ENCODE data around the gene OCA2.

Gene OCA2

GRCh38 chr15:27770769-27771554 is 328.2 kb downstream of the OCA2 start:
- TF ChIP-seq RAD21 (IDR thresholded peaks at IDR 0.05; ENCODE audit: low read depth) (no peak), USF1 (IDR thresholded peaks at IDR 0.05) (no peak), TCF12 (IDR thresholded peaks at IDR 0.05; ENCODE audit: low read depth) (no peak), FOXM1 (IDR thresholded peaks at IDR 0.05; ENCODE audit: borderline replicate concordance, low read depth) (no peak), YY1 (IDR thresholded peaks at IDR 0.05; ENCODE audit: low read depth) (no peak), EP300 (IDR thresholded peaks at IDR 0.05; ENCODE audit: borderline replicate concordance) (no peak), EGR1 (IDR thresholded peaks at IDR 0.05) (no peak), TEAD4 (IDR thresholded peaks at IDR 0.05) (no peak), ZBTB7A (IDR thresholded peaks at IDR 0.05; ENCODE audit: low read depth) (no peak)

- TF ChIP-seq FOXM1 (IDR thresholded peaks at IDR 0.05; ENCODE audit: borderline replicate concordance, low read depth): no peak
Measured at GRCh38 chr15:27770086-27770607, 329.0 kb downstream of the OCA2 start.

- no peak for TF ChIP-seq RAD21 (IDR thresholded peaks at IDR 0.05; ENCODE audit: low read depth)
- no peak for TF ChIP-seq EP300 (IDR thresholded peaks at IDR 0.05; ENCODE audit: borderline replicate concordance)
- no peak for TF ChIP-seq TAF1 (IDR thresholded peaks at IDR 0.05; ENCODE audit: low read depth)
- TF ChIP-seq NFIC (IDR thresholded peaks at IDR 0.05): no peak
- no peak for TF ChIP-seq USF1 (IDR thresholded peaks at IDR 0.05)
- no peak for TF ChIP-seq MAX (IDR thresholded peaks at IDR 0.05)
- TF ChIP-seq ZBTB7A (IDR thresholded peaks at IDR 0.05; ENCODE audit: low read depth): no peak
- no peak for TF ChIP-seq TEAD4 (IDR thresholded peaks at IDR 0.05)
- no peak for TF ChIP-seq CREB1 (IDR thresholded peaks at IDR 0.05; ENCODE audit: low read depth)
- no peak for TF ChIP-seq EGR1 (IDR thresholded peaks at IDR 0.05)
Measured at GRCh38 chr15:27769652-27770051, 329.5 kb downstream of the OCA2 start.

- no peak for TF ChIP-seq CEBPB (IDR thresholded peaks at IDR 0.05)
- no peak for TF ChIP-seq FOXM1 (IDR thresholded peaks at IDR 0.05; ENCODE audit: borderline replicate concordance, low read depth)
- no peak for TF ChIP-seq REST (IDR thresholded peaks at IDR 0.05; ENCODE audit: low read depth)
- TF ChIP-seq RAD21 (IDR thresholded peaks at IDR 0.05; ENCODE audit: low read depth): no peak
- TF ChIP-seq MAX (IDR thresholded peaks at IDR 0.05): no peak
- TF ChIP-seq EGR1 (IDR thresholded peaks at IDR 0.05): no peak
- no peak for TF ChIP-seq CREB1 (IDR thresholded peaks at IDR 0.05; ENCODE audit: low read depth)
- no peak for TF ChIP-seq TEAD4 (IDR thresholded peaks at IDR 0.05)
- no peak for TF ChIP-seq USF1 (IDR thresholded peaks at IDR 0.05)
- TF ChIP-seq ZBTB7A (IDR thresholded peaks at IDR 0.05; ENCODE audit: low read depth): no peak
- TF ChIP-seq TAF1 (IDR thresholded peaks at IDR 0.05; ENCODE audit: low read depth): no peak
Measured at GRCh38 chr15:27768732-27769475, 330.2 kb downstream of the OCA2 start.

- no peak for TF ChIP-seq NFIC (IDR thresholded peaks at IDR 0.05)
- TF ChIP-seq TAF1 (IDR thresholded peaks at IDR 0.05; ENCODE audit: low read depth): no peak
- no peak for TF ChIP-seq USF1 (IDR thresholded peaks at IDR 0.05)
- no peak for TF ChIP-seq TCF12 (IDR thresholded peaks at IDR 0.05; ENCODE audit: low read depth)
- TF ChIP-seq RAD21 (IDR thresholded peaks at IDR 0.05; ENCODE audit: low read depth): no peak
- TF ChIP-seq TEAD4 (IDR thresholded peaks at IDR 0.05): no peak
- no peak for TF ChIP-seq YY1 (IDR thresholded peaks at IDR 0.05; ENCODE audit: low read depth)
- TF ChIP-seq ZBTB7A (IDR thresholded peaks at IDR 0.05; ENCODE audit: low read depth): no peak
- no peak for TF ChIP-seq CEBPB (IDR thresholded peaks at IDR 0.05)
- TF ChIP-seq MAX (IDR thresholded peaks at IDR 0.05): no peak
- no peak for TF ChIP-seq EP300 (IDR thresholded peaks at IDR 0.05; ENCODE audit: borderline replicate concordance)
- no peak for TF ChIP-seq REST (IDR thresholded peaks at IDR 0.05; ENCODE audit: low read depth)
- no peak for TF ChIP-seq FOXM1 (IDR thresholded peaks at IDR 0.05; ENCODE audit: borderline replicate concordance, low read depth)
- TF ChIP-seq CREB1 (IDR thresholded peaks at IDR 0.05; ENCODE audit: low read depth): no peak
- no peak for TF ChIP-seq EGR1 (IDR thresholded peaks at IDR 0.05)
Measured at GRCh38 chr15:27767918-27768640, 331.0 kb downstream of the OCA2 start.
